Suprapubic skin (tissue), 4 donors: ENCODE data around the gene RIMBP2.

ENCODE experiments used
- CTCF ChIP-seq, 2 donors: fragments of 200-600 bp in 1 of 2; fragments of 450-650 bp in 1 of 2; sonication (generic) in 1 of 2; IDR thresholded peaks; one replicate each; pipeline ENCODE4 v1.5.1; 2016 to 2019; ENCODE audit warnings: antibody characterized with exemption in 2 of 2, mild to moderate bottlenecking in 1 of 2, moderate library complexity in 1 of 2
- EP300 ChIP-seq: sonication (generic); formaldehyde crosslinking; IDR thresholded peaks from one replicate; pipeline ENCODE4 v1.6.1; 2017; ENCODE audit warnings: antibody characterized with exemption
- POLR2A ChIP-seq, 2 donors: fragments of 450-650 bp; IDR thresholded peaks; one replicate each; pipeline ENCODE4 v1.6.1; 2017; ENCODE audit warnings: antibody characterized with exemption in 2 of 2, mild to moderate bottlenecking in 2 of 2, moderate library complexity in 2 of 2
- POLR2AphosphoS5 ChIP-seq, 3 donors: sonication (generic); formaldehyde crosslinking; IDR thresholded peaks; one replicate each; pipeline ENCODE4 v1.6.1; 2017; ENCODE audit warnings: antibody characterized with exemption in 3 of 3

DNA sequence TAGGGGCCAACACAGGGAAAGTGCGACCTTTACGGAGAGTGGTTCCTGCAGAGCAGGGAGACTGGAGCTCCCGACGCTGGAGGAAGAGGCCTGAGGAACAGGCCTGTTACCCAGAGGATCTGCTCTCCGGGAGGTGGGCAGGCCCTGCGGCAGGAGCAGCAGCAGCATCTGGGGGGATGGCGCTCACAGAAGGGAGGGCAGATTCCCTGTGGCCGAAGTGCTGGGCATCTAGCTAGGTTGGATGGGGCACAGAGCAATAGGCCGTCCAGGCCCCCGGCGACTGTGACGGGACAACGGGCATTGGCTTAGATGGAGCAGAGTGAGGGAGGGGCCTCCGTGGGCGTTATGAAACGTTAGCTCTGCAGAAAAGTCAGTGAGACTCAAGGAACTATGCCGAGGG, 242.8 kb downstream of the RIMBP2 start:
- TF ChIP-seq CTCF (IDR thresholded peaks at IDR 0.05) (no peak), POLR2AphosphoS5 (IDR thresholded peaks at IDR 0.05) (no peak), POLR2A (IDR thresholded peaks at IDR 0.05) (no peak), EP300 (no peak)
